Mammary epithelial cell (primary cell): ENCODE results near the gene VWCE.
"Not testable (repeated sequence)": the region's sequence is repeated elsewhere in the genome, so short reads cannot be mapped to it uniquely, and the experiment has no call there.

Experiments
- EZH2 ChIP-seq: IDR thresholded peaks from 2 replicates; pipeline ENCODE4 v1.6.1; 2012; ENCODE audit warnings: low read length, inconsistent platforms, borderline replicate concordance
- TF ChIP-seq, protein P1 (sequence below), 2 donors: IDR thresholded peaks in 1 of 2; conservative IDR thresholded peaks in 1 of 2; 2 replicates each; pipeline ENCODE4 v1.5.1; 2011 to 2012; ENCODE audit warnings: inconsistent platforms in 2 of 2, low read length in 2 of 2, mild to moderate bottlenecking in 2 of 2, control low read depth in 1 of 2, low read depth in 1 of 2; ENCODE audit not compliant: insufficient read depth in 1 of 2; ENCODE audit errors: extremely low read depth in 1 of 2

DNA sequence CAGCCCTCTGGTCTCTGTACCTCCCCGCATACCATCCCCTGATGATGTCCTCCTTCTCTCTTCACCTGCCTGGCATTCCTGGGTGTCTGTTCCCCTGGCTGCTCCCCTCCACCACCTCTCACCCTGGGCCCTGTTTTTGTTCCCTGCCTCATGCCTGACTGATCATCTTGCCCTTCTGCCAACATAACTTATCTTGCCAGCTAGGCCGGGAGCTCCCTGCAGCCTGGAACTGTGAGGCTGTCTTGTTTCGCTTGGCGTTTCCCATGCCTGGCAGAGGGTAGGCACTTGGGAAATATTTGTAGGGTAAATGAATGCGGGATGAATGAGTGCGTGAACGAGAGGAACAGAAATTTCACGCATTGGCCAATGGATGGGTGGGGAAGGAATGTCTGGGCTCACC is 45.9 kb downstream of the VWCE start:
- not testable (repeated sequence) for TF ChIP-seq EZH2
- TF ChIP-seq, protein P1, sequence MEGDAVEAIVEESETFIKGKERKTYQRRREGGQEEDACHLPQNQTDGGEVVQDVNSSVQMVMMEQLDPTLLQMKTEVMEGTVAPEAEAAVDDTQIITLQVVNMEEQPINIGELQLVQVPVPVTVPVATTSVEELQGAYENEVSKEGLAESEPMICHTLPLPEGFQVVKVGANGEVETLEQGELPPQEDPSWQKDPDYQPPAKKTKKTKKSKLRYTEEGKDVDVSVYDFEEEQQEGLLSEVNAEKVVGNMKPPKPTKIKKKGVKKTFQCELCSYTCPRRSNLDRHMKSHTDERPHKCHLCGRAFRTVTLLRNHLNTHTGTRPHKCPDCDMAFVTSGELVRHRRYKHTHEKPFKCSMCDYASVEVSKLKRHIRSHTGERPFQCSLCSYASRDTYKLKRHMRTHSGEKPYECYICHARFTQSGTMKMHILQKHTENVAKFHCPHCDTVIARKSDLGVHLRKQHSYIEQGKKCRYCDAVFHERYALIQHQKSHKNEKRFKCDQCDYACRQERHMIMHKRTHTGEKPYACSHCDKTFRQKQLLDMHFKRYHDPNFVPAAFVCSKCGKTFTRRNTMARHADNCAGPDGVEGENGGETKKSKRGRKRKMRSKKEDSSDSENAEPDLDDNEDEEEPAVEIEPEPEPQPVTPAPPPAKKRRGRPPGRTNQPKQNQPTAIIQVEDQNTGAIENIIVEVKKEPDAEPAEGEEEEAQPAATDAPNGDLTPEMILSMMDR (conservative IDR thresholded peaks at IDR 0.05 in 1 of 2, IDR thresholded peaks at IDR 0.05 in 1 of 2; ENCODE audit: extremely low read depth in 1 of 2, insufficient read depth in 1 of 2, low read depth in 1 of 2, low read length in 2 of 2) = not testable (repeated sequence)
